HepG2 (cell line): ENCODE measurements around the gene FAM120B. TPM values are rescaled to one million over a fixed set of nuclear protein-coding genes. Genes with fewer than 3 reads are reported as not detected.

Experiments
- ATAC-seq: fragments of 200-7000 bp; cut with Tn5 transposase; 3 replicates; pipeline ENCODE4 v1.9.1; 2020; ENCODE audit warnings: mild to moderate bottlenecking, moderate library complexity
- BruUV-seq: library from RNA; stranded (reverse); fragments of 400-500 nt; replicated peaks from 2 replicates; lab custom pipeline; 2021; lab: Mats Ljungman, UMichigan
- CTCF ChIA-PET: fragments of 300-600 bp; formaldehyde crosslinking; extraction: SDS; loops from one replicate; lab custom pipeline; 2021; ENCODE audit warnings: low total read pairs, inconsistent platforms, low intra/inter-chr PET ratio; lab: Yijun Ruan, JAX
- POLR2A ChIA-PET: fragments of 350-600 bp; sonication (Branson Sonifier 250); formaldehyde crosslinking; loops from one replicate; lab custom pipeline; 2020; ENCODE audit warnings: antibody characterized with exemption, inconsistent platforms; lab: Yijun Ruan, JAX
- DNase-seq: peaks from one replicate; pipeline ENCODE4 v3.0.0-alpha.2; 2015; ENCODE audit warnings: low spot score
- FAIRE-seq: peaks from 3 replicates; lab custom pipeline; 2011; peaks lifted over from hg19 to GRCh38; lab: Jason Lieb, UNC
- H2AFZ ChIP-seq: one replicate; pipeline ENCODE4 v1.6.1; 2011; ENCODE audit warnings: low read length, inconsistent platforms
- H3K27ac ChIP-seq: fragments of 300-600 bp; 3 replicates; pipeline ENCODE4 v1.8.0; 2011; ENCODE audit warnings: mixed run types, mild to moderate bottlenecking, mixed read lengths, low read length, inconsistent platforms; ENCODE audit not compliant: insufficient read depth; ENCODE audit errors: extremely low read length
- H3K27me3 ChIP-seq, 2 experiments: fragments of 200-600 bp in 1 of 2; 2 replicates in 1 of 2; 3 replicates in 1 of 2; pipeline versions ENCODE4 v1.6.0 to v1.8.0; 2011; ENCODE audit warnings: low read length in 2 of 2, mild to moderate bottlenecking in 2 of 2, moderate library complexity in 2 of 2, inconsistent platforms in 1 of 2; ENCODE audit not compliant: insufficient read depth in 2 of 2, control insufficient read depth in 1 of 2
- H3K36me3 ChIP-seq, 2 experiments: fragments of 200-600 bp in 1 of 2; replicated peaks in 1 of 2; 2 replicates in 1 of 2; 3 replicates in 1 of 2; pipeline versions ENCODE4 v1.5.1 to v1.8.0; 2011; ENCODE audit warnings: low read length in 2 of 2, inconsistent platforms in 1 of 2; ENCODE audit not compliant: insufficient read depth in 2 of 2, control insufficient read depth in 1 of 2
- H3K4me1 ChIP-seq: 2 replicates; pipeline ENCODE4 v1.5.1; 2012; ENCODE audit warnings: low read length, inconsistent platforms; ENCODE audit not compliant: insufficient read depth
- H3K4me2 ChIP-seq: 2 replicates; pipeline ENCODE4 v1.6.0; 2011; ENCODE audit warnings: low read depth, low read length, inconsistent platforms
- H3K4me3 ChIP-seq, 3 experiments: fragments of 200-600 bp in 1 of 3; sonication (generic), shearing (Covaris generic) in 1 of 3; replicated peaks in 1 of 3; 2 replicates each; pipeline ENCODE4 v1.5.1; 2011 to 2016; ENCODE audit warnings: low read length in 3 of 3, inconsistent platforms in 2 of 3, low read depth in 2 of 3, mild to moderate bottlenecking in 2 of 3, control low read depth in 1 of 3, mixed read lengths in 1 of 3; ENCODE audit not compliant: insufficient read depth in 1 of 3
- H3K79me2 ChIP-seq: one replicate; pipeline ENCODE4 v1.6.1; 2011; ENCODE audit warnings: low read length, inconsistent platforms; ENCODE audit not compliant: insufficient read depth
- H3K9ac ChIP-seq: 2 replicates; pipeline ENCODE4 v1.6.0; 2011; ENCODE audit warnings: mild to moderate bottlenecking, low read depth, low read length, inconsistent platforms; ENCODE audit not compliant: insufficient read depth
- H3K9me3 ChIP-seq: 2 replicates; pipeline ENCODE4 v1.5.1; 2012; ENCODE audit warnings: mild to moderate bottlenecking, low read length
- H4K20me1 ChIP-seq: 2 replicates; pipeline ENCODE4 v1.6.0; 2011; ENCODE audit warnings: inconsistent platforms, mild to moderate bottlenecking, low read length, moderate library complexity; ENCODE audit not compliant: insufficient read depth
- CHD2 ChIP-seq: IDR thresholded peaks from 2 replicates; pipeline ENCODE4 v1.6.1; 2011; ENCODE audit warnings: low read depth, low read length, improper control_type of control experiment
- DPF2 ChIP-seq: sonication (generic); formaldehyde crosslinking; IDR thresholded peaks from 2 replicates; pipeline ENCODE4 v1.4.0; 2020; ENCODE audit warnings: mild to moderate bottlenecking, low read depth, missing genetic modification reagents, borderline replicate concordance
- ELF3 ChIP-seq: IDR thresholded peaks from 2 replicates; pipeline ENCODE4 v1.6.1; 2016; ENCODE audit warnings: missing genetic modification reagents, missing compliant biosample characterization
- JDP2 ChIP-seq: sonication (generic); formaldehyde crosslinking; IDR thresholded peaks from 2 replicates; pipeline ENCODE4 v1.8.1; 2022; ENCODE audit warnings: missing genetic modification reagents, borderline replicate concordance
- LCORL ChIP-seq, 2 experiments: fragments of 450-650 bp in 1 of 2; sonication (generic) in 1 of 2; formaldehyde crosslinking in 1 of 2; IDR thresholded peaks; 2 replicates each; pipeline versions ENCODE4 v1.5.0 to v1.6.1; 2017 to 2020; ENCODE audit warnings: antibody characterized with exemption in 1 of 2, missing genetic modification reagents in 1 of 2
- MTF1 ChIP-seq: sonication (generic); formaldehyde crosslinking; IDR thresholded peaks from 2 replicates; pipeline ENCODE4 v1.5.0; 2020; ENCODE audit warnings: missing genetic modification reagents
- NONO ChIP-seq, 2 experiments: fragments of 450-650 bp in 1 of 2; sonication (generic) in 1 of 2; formaldehyde crosslinking in 1 of 2; IDR thresholded peaks in 1 of 2; conservative IDR thresholded peaks in 1 of 2; 2 replicates each; pipeline versions ENCODE4 v1.6.1 to v1.8.0; 2017 to 2022; ENCODE audit warnings: mild to moderate bottlenecking in 1 of 2, missing genetic modification reagents in 1 of 2, moderate library complexity in 1 of 2
- NR2F1 ChIP-seq, 2 experiments: fragments of 450-650 bp in 1 of 2; formaldehyde crosslinking in 1 of 2; IDR thresholded peaks; 2 replicates each; pipeline versions ENCODE4 v1.5.0 to v1.6.1; 2016 to 2020; ENCODE audit warnings: mild to moderate bottlenecking in 1 of 2, missing compliant biosample characterization in 1 of 2, missing genetic modification reagents in 1 of 2, moderate library complexity in 1 of 2
- POGZ ChIP-seq: sonication (generic); formaldehyde crosslinking; IDR thresholded peaks from 2 replicates; pipeline ENCODE4 v1.4.0; 2020; ENCODE audit warnings: mild to moderate bottlenecking, missing genetic modification reagents
- RCOR2 ChIP-seq: IDR thresholded peaks from 2 replicates; pipeline ENCODE4 v1.6.1; 2016; ENCODE audit warnings: missing biosample characterization, missing genetic modification reagents
- ZNF251 ChIP-seq: sonication (generic); formaldehyde crosslinking; IDR thresholded peaks from 2 replicates; pipeline ENCODE4 v1.9.0; 2021; ENCODE audit warnings: mild to moderate bottlenecking, missing genetic modification reagents
- ZNF569 ChIP-seq: sonication (generic); formaldehyde crosslinking; IDR thresholded peaks from 2 replicates; pipeline ENCODE4 v1.5.0; 2020; ENCODE audit warnings: mild to moderate bottlenecking, missing genetic modification reagents, moderate library complexity, borderline replicate concordance
- WGBS: methylation state at CpG from one replicate; pipeline ENCODE4 v1.1.6; 2017; ENCODE audit warnings: low lambda C conversion rate; 5-methylcytosine and 5-hydroxymethylcytosine counted together
- in situ Hi-C: cut with HindIII; loops from 2 replicates; pipeline ENCODE4 v1.10.0; 2017; ENCODE audit warnings: low pct_unique_long_range_greater_than_20kb; ENCODE audit not compliant: extremely low pct_ligation_motif_present
- intact Hi-C: fragments of 100-400 bp; cut with micrococcal nuclease; formaldehyde crosslinking; loops from one replicate; pipeline ENCODE4 v1.10.0; 2022; ENCODE audit not compliant: unreplicated experiment
- polyA plus RNA-seq, 8 experiments: library from polyadenylated mRNA; depleted of rRNA in 3 of 8; stranded (reverse) in 7 of 8; unstranded in 1 of 8; fragments of >200 nt; fragmentation: Illumina TruSeq in 4 of 8; extraction: Trizol in 4 of 8; gene quantifications; 2 replicates each; pipeline versions ENCODE4 v1.2.1 to v1.2.3, GENCODE V29; 2011 to 2016; ENCODE audit warnings: low read depth in 4 of 8, missing spikeins in 1 of 8, mixed read lengths in 1 of 8; ENCODE audit not compliant: insufficient read depth in 1 of 8
- total RNA-seq, 5 experiments: library from RNA; depleted of rRNA; stranded (reverse); fragments of >200 nt; fragmentation: Illumina TruSeq; extraction: Trizol; gene quantifications; 2 replicates each; pipeline ENCODE4 v1.2.3, GENCODE V29; 2016; ENCODE audit warnings: low read depth in 1 of 5
- TF ChIP-seq, protein P1 (sequence below): IDR thresholded peaks from 2 replicates; pipeline ENCODE4 v1.6.1; 2016; ENCODE audit warnings: missing compliant biosample characterization, missing genetic modification reagents, borderline replicate concordance
- TF ChIP-seq, protein P2 (sequence below): sonication (generic); formaldehyde crosslinking; IDR thresholded peaks from 2 replicates; pipeline ENCODE4 v1.5.1; 2020; ENCODE audit warnings: mild to moderate bottlenecking, missing genetic modification reagents, moderate library complexity
- TF ChIP-seq, protein P3 (sequence below): sonication (generic); formaldehyde crosslinking; IDR thresholded peaks from 2 replicates; pipeline ENCODE4 v1.4.0; 2020; ENCODE audit warnings: missing genetic modification reagents, borderline replicate concordance

FAM120B gene
- total and polyA plus RNA-seq, 2 of the 13 experiments (the other 11 are each of a cell fraction or from before 2014, with no cell fraction given), result 9.2 to 10.7 TPM

DNA sequence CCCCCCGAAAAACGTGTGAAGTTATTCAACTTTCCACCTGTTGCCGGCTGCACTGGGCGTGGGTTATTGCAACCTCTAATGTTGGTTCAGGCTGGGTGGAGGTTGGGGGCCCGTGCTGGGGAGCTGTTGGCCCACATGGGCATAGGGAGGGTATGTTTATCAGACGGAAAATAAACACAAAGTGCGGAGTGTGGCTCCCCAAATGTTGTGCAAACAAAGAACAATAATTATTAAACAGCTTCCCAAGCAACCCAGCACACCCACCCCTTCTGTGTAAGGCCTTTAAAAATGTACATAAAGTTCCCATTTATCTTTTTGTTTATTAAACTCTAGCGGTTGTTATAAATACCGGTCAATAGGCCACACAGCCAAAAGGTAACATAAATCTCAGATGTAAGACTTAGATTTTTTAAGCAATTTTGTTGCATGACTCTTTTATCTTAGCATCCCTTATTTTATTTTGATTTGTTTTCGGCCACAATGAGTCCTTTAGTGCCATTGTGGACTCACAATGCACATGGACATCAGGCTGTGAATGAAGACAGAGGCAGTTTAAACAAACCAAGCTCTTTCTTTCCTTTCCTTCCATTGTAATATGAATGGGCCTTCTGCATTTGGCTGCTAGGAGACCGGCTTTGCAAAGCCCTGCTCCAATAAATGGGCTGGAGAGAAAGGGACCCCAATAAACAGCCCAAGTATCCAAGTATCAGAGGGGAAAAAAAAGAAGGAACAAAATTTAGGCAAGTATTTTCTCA lies 8.8 kb upstream of the FAM120B start (continued):
- TF ChIP-seq JDP2 (CRISPR knock-in tag), result no peak

DNA sequence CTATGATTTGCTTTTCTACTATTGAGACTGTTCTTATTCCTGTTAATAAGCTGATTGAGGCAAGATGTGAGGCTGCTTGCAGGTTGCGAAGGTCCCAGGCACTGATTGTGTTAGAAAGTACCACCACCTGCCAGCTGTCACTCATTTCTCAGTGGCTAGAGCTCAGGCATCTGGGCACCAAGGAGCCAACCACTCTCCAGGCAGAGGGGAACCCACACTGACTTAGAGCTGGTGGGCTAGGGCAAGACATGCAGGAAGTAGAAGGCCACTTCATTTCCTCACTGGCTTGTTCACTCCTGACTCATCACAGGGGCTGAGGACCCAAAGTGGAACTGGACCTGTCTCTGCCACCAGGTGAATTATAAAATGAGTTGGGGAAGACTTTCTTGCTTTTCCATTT lies 7.9 kb upstream of the FAM120B start:
- POLR2A ChIA-PET, result no interaction called here
- Histone ChIP-seq H3K27me3 (peaks cover 11 to 44% of the 10 kb centered on the region in 2 experiments), H3K4me2 (no peak overlapping the region), H3K27ac (no peak overlapping the region), H3K4me3 (no peak overlapping the region), H3K79me2 (no peaks in the 10 kb centered on the region), H3K4me1 (peaks cover 14% of the 10 kb centered on the region), H3K9me3 (peaks cover 11% of the 10 kb centered on the region; the same call in 1 of the 2 replicates), H2AFZ (no peak overlapping the region), H3K9ac (no peak overlapping the region), H3K36me3 (no peaks in the 10 kb centered on the region), H4K20me1 (peaks cover 4% of the 10 kb centered on the region; the same call in 1 of the 2 replicates)
- ATAC-seq, result no peak
- in situ Hi-C loops, result no loop called here
- DNase-seq, result no peak
- CTCF ChIA-PET, result no interaction called here
- no TSS peak for BruUV-seq
- FAIRE-seq, result no peak
- 92% methylated on average over 1 of the region's 1 CpG for WGBS
- intact Hi-C loops, result no loop called here
- no peak for TF ChIP-seq POGZ (CRISPR knock-in tag)
- TF ChIP-seq DPF2 (CRISPR knock-in tag), result no peak
- TF ChIP-seq, protein P1, sequence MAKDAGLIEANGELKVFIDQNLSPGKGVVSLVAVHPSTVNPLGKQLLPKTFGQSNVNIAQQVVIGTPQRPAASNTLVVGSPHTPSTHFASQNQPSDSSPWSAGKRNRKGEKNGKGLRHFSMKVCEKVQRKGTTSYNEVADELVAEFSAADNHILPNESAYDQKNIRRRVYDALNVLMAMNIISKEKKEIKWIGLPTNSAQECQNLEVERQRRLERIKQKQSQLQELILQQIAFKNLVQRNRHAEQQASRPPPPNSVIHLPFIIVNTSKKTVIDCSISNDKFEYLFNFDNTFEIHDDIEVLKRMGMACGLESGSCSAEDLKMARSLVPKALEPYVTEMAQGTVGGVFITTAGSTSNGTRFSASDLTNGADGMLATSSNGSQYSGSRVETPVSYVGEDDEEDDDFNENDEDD (CRISPR knock-in tag), result no peak
- TF ChIP-seq ZNF251 (CRISPR knock-in tag), result no peak
- no peak for TF ChIP-seq CHD2
- no peak for TF ChIP-seq ZNF569 (CRISPR knock-in tag)
- TF ChIP-seq LCORL (IDR thresholded peaks at IDR 0.05), result no peak
- TF ChIP-seq LCORL (CRISPR knock-in tag; IDR thresholded peaks at IDR 0.05), result no peak
- TF ChIP-seq NONO (IDR thresholded peaks at IDR 0.05), result no peak
- no peak for TF ChIP-seq NONO (CRISPR knock-in tag; conservative IDR thresholded peaks at IDR 0.05)
- TF ChIP-seq MTF1 (CRISPR knock-in tag), result no peak
- no peak for TF ChIP-seq ELF3 (CRISPR knock-in tag)
- TF ChIP-seq, protein P2, sequence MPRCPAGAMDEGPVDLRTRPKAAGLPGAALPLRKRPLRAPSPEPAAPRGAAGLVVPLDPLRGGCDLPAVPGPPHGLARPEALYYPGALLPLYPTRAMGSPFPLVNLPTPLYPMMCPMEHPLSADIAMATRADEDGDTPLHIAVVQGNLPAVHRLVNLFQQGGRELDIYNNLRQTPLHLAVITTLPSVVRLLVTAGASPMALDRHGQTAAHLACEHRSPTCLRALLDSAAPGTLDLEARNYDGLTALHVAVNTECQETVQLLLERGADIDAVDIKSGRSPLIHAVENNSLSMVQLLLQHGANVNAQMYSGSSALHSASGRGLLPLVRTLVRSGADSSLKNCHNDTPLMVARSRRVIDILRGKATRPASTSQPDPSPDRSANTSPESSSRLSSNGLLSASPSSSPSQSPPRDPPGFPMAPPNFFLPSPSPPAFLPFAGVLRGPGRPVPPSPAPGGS, result no peak
- TF ChIP-seq RCOR2 (CRISPR knock-in tag), result no peak
- no peak for TF ChIP-seq NR2F1 (CRISPR knock-in tag; IDR thresholded peaks at IDR 0.05)
- TF ChIP-seq, protein P3, sequence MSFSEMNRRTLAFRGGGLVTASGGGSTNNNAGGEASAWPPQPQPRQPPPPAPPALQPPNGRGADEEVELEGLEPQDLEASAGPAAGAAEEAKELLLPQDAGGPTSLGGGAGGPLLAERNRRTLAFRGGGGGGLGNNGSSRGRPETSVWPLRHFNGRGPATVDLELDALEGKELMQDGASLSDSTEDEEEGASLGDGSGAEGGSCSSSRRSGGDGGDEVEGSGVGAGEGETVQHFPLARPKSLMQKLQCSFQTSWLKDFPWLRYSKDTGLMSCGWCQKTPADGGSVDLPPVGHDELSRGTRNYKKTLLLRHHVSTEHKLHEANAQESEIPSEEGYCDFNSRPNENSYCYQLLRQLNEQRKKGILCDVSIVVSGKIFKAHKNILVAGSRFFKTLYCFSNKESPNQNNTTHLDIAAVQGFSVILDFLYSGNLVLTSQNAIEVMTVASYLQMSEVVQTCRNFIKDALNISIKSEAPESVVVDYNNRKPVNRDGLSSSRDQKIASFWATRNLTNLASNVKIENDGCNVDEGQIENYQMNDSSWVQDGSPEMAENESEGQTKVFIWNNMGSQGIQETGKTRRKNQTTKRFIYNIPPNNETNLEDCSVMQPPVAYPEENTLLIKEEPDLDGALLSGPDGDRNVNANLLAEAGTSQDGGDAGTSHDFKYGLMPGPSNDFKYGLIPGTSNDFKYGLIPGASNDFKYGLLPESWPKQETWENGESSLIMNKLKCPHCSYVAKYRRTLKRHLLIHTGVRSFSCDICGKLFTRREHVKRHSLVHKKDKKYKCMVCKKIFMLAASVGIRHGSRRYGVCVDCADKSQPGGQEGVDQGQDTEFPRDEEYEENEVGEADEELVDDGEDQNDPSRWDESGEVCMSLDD (CRISPR knock-in tag), result no peak
